ENCODE results near the gene CFAP100.

CFAP100 gene

DNA sequence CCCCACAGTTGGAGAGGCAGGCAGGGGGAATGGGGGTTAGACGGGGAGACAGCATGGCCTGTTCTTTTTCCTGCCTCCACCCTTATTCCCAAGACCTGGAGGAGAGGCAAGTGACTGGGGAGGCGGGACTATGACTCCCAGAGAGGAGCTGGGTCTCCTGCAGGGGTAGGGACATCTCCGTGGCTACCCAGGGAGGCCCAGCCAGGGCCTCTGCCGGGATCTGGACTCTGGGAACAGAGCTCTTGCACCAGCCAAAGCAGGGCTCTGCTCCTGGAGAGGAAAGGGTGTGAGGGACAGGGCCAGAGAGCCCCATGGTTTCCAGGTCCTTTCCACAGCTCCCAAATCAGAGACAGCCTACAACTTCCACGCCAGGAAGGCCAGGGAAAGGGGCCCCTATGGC, 22.8 kb downstream of the CFAP100 start:
- no peak overlapping the region for H3K4me3 ChIP-seq (ENCODE audit: control insufficient read depth, low read depth, low read length)
- DNase-seq (ENCODE audit: low read depth), result no peak
- TF ChIP-seq, protein P1, sequence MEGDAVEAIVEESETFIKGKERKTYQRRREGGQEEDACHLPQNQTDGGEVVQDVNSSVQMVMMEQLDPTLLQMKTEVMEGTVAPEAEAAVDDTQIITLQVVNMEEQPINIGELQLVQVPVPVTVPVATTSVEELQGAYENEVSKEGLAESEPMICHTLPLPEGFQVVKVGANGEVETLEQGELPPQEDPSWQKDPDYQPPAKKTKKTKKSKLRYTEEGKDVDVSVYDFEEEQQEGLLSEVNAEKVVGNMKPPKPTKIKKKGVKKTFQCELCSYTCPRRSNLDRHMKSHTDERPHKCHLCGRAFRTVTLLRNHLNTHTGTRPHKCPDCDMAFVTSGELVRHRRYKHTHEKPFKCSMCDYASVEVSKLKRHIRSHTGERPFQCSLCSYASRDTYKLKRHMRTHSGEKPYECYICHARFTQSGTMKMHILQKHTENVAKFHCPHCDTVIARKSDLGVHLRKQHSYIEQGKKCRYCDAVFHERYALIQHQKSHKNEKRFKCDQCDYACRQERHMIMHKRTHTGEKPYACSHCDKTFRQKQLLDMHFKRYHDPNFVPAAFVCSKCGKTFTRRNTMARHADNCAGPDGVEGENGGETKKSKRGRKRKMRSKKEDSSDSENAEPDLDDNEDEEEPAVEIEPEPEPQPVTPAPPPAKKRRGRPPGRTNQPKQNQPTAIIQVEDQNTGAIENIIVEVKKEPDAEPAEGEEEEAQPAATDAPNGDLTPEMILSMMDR (IDR thresholded peaks at IDR 0.05; ENCODE audit: control insufficient read depth, insufficient read depth, low read depth, low read length, missing control alignments), result no peak

DNA sequence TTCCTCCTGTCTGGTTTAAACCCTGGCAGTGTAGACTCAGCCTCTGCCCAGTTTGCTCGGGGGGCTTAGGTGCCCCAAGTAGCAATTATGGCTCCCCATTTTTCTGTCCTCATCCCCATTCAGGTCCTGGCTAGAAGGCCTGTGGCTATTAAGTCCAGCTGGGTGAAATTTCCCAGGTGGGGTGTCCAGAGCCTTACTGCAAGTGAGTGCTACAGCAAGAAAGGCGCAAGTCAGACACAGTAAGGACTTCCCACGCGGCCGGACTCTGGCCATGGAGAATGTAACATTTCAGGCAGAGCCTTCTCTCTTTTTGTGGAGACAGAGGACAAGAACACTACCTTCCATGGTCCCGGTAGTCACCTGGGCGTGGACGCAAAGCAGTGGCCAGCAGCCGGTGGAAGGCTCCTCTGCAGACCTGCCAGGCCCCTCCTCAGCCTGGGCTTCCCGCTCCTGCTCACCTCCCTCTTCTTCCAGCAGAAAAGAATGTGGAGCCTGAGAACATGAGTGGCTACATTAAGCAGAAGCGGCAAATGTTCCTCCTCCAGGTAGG, 23.3 kb downstream of the CFAP100 start:
- DNase-seq (ENCODE audit: low read depth), result no peak
- H3K4me3 ChIP-seq (ENCODE audit: control insufficient read depth, low read depth, low read length), result no peak overlapping the region
- TF ChIP-seq, protein P1 (IDR thresholded peaks at IDR 0.05; ENCODE audit: control insufficient read depth, insufficient read depth, low read depth, low read length, missing control alignments), result no peak

DNA sequence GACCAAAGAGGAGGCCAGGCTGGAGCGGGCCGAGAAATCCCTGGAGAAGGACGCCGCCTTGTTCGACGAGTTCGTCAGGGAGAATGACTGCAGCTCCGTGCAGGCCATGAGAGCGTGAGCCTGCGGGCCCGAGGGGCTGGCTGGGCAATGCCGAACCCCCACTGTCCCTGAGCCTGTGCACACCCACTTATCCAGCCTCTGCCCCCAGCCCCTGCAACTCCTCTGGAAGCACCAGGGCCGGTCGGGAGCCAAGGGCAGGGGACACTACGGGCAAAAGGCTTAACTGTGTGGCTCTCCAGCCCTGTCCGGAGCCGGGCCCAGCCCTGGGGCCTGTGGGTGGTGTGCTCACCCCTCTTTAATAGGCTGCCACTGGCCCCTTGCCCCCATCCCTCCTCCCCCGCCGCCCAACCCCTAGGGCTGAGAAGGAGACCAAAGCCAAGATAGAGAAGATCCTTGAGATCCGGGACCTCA, 24.0 kb downstream of the CFAP100 start:
- TF ChIP-seq, protein P1 (IDR thresholded peaks at IDR 0.05; ENCODE audit: control insufficient read depth, insufficient read depth, low read depth, low read length, missing control alignments), result no peak
- H3K4me3 ChIP-seq (ENCODE audit: control insufficient read depth, low read depth, low read length), result no peak overlapping the region
- DNase-seq (ENCODE audit: low read depth), result no peak

DNA sequence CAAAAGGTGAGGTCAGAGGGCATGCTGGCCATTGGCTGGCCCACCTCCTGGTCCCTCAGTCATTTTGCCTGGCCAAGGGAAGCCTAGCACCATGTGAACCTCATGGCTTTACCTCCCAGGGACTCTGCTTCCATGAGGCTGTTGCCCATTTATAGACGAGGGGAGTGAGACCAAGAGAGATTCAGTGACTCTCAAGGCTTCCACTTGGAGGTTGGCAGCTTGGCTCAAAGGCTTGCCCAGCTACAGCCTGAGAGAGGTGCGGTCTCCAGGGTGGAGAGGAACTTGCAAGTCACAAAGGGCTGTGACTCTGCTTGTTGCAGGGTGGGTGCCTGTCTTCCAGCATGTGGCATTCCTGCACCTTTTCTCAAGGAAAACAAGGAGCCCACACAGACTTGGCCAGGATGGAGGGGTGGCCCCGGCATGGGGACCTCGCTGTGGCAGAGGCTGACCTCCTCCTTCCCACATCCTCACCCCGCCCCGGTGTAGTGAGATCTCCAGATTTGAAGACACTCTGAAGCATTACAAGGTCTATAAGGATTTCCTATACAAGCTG, 24.5 kb downstream of the CFAP100 start:
- TF ChIP-seq, protein P1 (IDR thresholded peaks at IDR 0.05; ENCODE audit: control insufficient read depth, insufficient read depth, low read depth, low read length, missing control alignments), result no peak
- no peak overlapping the region for H3K4me3 ChIP-seq (ENCODE audit: control insufficient read depth, low read depth, low read length)
- DNase-seq (ENCODE audit: low read depth), result no peak

DNA sequence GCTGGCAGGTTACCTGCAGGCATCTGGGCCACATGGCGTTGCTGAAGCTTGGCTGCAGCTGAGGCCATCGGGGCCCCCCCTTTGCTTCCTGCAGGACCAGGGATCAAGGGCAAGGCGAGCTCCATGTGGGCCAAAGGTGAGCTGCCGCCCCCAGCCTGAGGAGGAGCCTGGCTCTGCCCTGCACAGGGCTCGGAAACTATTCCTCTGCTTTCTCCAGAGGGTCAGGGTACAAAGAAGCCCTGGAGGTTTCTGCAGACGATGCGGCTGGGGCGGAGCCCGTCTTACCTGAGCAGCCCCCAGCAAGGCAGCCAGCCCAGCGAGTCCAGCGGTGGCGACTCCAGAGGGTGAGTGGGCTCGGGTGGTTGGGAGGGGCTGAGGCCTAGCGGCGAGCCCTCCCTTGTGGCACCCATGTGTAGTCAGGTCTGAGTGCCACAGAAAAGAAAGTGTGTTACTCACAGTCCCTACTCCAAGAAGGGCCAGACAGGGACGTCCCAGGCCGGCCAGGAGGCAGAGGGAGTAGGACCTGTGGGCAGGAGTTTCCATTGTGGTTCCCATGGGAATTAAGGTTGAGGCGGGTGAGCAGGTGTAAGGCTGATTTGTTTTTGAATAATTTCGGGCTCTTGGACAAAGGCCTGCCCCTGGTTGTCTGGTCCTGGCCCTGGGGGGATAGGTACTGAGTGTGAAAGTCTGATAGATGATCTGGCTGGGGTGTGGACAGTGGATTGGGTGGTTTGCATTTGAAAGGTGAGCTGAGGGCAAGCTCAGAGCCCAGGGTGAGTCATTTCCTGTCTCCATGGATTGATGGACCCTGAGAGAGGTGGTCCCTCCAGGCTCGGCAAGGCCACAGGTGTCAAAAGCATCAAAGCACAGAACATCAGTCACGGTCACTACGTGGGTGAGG, 25.4 kb downstream of the CFAP100 start:
- no peak for DNase-seq (ENCODE audit: low read depth)
- TF ChIP-seq, protein P1 (IDR thresholded peaks at IDR 0.05; ENCODE audit: control insufficient read depth, insufficient read depth, low read depth, low read length, missing control alignments), result no peak
- H3K4me3 ChIP-seq (ENCODE audit: control insufficient read depth, low read depth, low read length), result no peak overlapping the region

DNA sequence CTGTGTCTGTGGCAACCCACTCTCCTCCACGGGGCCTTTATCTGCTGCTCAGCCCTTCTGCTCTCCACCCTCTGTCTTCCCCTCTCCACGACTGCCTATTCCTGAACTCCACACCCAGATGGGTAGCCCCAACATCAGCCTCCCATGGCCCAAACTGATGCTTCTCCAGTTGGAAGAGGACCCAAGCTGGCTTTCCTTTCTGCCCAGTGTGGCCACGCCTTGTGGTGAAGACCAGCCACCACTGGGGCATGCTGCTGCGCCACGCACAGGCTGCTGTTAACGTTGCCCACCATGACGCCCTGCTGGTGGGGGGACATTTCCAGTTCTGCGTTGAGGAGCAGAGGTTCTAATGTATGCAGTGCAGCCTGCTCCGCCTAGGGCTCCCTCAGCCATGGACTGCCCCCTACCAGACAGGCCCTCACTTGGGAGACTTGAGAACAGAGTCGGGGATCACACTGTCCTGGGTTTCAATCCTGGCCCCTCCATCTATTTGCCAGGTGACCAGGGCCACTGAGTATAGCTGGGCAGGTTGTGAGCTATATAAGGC, 26.9 kb downstream of the CFAP100 start:
- H3K4me3 ChIP-seq (ENCODE audit: control insufficient read depth, low read depth, low read length), result no peak overlapping the region
- TF ChIP-seq, protein P1 (IDR thresholded peaks at IDR 0.05; ENCODE audit: control insufficient read depth, insufficient read depth, low read depth, low read length, missing control alignments), result no peak
- no peak for DNase-seq (ENCODE audit: low read depth)

All from AG09309 (cell line).